CD4-positive, CD25-positive, alpha-beta regulatory T cell (primary cell): ENCODE measurements around the gene ZNF845. TPM values are rescaled to one million over a fixed set of nuclear protein-coding genes. Genes with fewer than 3 reads are reported as not detected.
"Not testable (repeated sequence)": the region's sequence is repeated elsewhere in the genome, so short reads cannot be mapped to it uniquely, and the experiment has no call there.

Experiments used
- ATAC-seq, 2 donors: fragments of 150-1000 bp; cut with Tn5 transposase; one replicate each; pipeline ENCODE4 v1.10.0; 2021; ENCODE audit warnings: low read depth in 2 of 2, moderate number of reproducible peaks in 2 of 2, moderate library complexity in 1 of 2
- DNase-seq, 3 donors: peaks; one replicate each; pipeline versions ENCODE4 v3.0.0 to v3.0.0-alpha.2; 2012 to 2022; ENCODE audit warnings: mixed read lengths in 1 of 3
- H3K27ac ChIP-seq: one replicate; pipeline ENCODE4 v1.7.0; 2013; ENCODE audit warnings: mild to moderate bottlenecking, low read length; ENCODE audit not compliant: insufficient read depth, poor library complexity, severe bottlenecking
- H3K27me3 ChIP-seq: one replicate; pipeline ENCODE4 v1.7.0; 2013; ENCODE audit warnings: low read length; ENCODE audit not compliant: control insufficient read depth, insufficient read depth
- H3K36me3 ChIP-seq: one replicate; pipeline ENCODE4 v1.7.0; 2013; ENCODE audit warnings: mild to moderate bottlenecking, low read length, moderate library complexity; ENCODE audit not compliant: control insufficient read depth, insufficient read depth
- H3K4me1 ChIP-seq: 2 replicates; pipeline ENCODE4 v1.7.0; 2013; ENCODE audit warnings: mild to moderate bottlenecking, low read length; ENCODE audit not compliant: insufficient read depth, control insufficient read depth, poor library complexity, severe bottlenecking
- H3K4me3 ChIP-seq: one replicate; pipeline ENCODE4 v1.7.0; 2013; ENCODE audit warnings: low read depth, mild to moderate bottlenecking, low read length, moderate library complexity
- H3K9me3 ChIP-seq, 2 experiments: 1 replicate in 1 of 2; 2 replicates in 1 of 2; pipeline ENCODE4 v1.7.0; 2013; ENCODE audit warnings: low read length in 2 of 2, mild to moderate bottlenecking in 1 of 2, moderate library complexity in 1 of 2; ENCODE audit not compliant: control insufficient read depth in 2 of 2
- H3K27ac Mint-ChIP-seq, 3 donors: one replicate each; pipeline ENCODE4 v1.8.0; 2020 to 2022; ENCODE audit warnings: mild to moderate bottlenecking in 3 of 3, mixed read lengths in 3 of 3, moderate library complexity in 2 of 3
- H3K27me3 Mint-ChIP-seq: one replicate; pipeline ENCODE4 v1.8.0; 2022; ENCODE audit warnings: mild to moderate bottlenecking, mixed read lengths
- H3K36me3 Mint-ChIP-seq: one replicate; pipeline ENCODE4 v1.8.0; 2020; ENCODE audit warnings: mixed read lengths
- H3K4me1 Mint-ChIP-seq, 4 donors: one replicate each; pipeline ENCODE4 v1.8.0; 2020 to 2022; ENCODE audit warnings: mixed read lengths in 4 of 4, mild to moderate bottlenecking in 1 of 4
- H3K4me3 Mint-ChIP-seq, 4 donors: one replicate each; pipeline ENCODE4 v1.8.0; 2020 to 2022; ENCODE audit warnings: mild to moderate bottlenecking in 4 of 4, mixed read lengths in 4 of 4, moderate library complexity in 3 of 4
- H3K9me3 Mint-ChIP-seq, 7 donors: one replicate each; pipeline ENCODE4 v1.8.0; 2020 to 2022; ENCODE audit warnings: mixed read lengths in 7 of 7, mild to moderate bottlenecking in 3 of 7, moderate library complexity in 2 of 7
- polyA plus RNA-seq, 4 donors: library from polyadenylated mRNA; unstranded; fragments of 300-500 nt; fragmentation: Illumina TruSeq; gene quantifications; one replicate each; pipeline ENCODE4 v1.2.3, GENCODE V29; 2021
- total RNA-seq: library from RNA; stranded (reverse); gene quantifications from one replicate; pipeline ENCODE4 v1.2.3, GENCODE V29; 2022

Gene ZNF845
- total and polyA plus RNA-seq, 5 donors from 2014 or later, result 7.3 to 19.8 (median 8.8) TPM

GRCh38 chr19:53388168-53388567 is 54.6 kb downstream of the ZNF845 start:
- no peaks in the 10 kb centered on the region for H3K36me3 ChIP-seq
- Mint-ChIP-seq H3K4me1 (peaks cover 0 to 2% (median 0%) of the 10 kb centered on the region in 4 donors), H3K9me3 (peaks cover 0 to 62% (median 35%) of the 10 kb centered on the region in 7 donors), H3K27me3 (no peaks in the 10 kb centered on the region), H3K36me3 (peaks cover 20% of the 10 kb centered on the region), H3K4me3 (no peak overlapping the region), H3K27ac (no peak overlapping the region)
- no peak overlapping the region for H3K4me3 ChIP-seq
- no peak for ATAC-seq
- no peaks in the 10 kb centered on the region for H3K27me3 ChIP-seq
- H3K4me1 ChIP-seq, result no peaks in the 10 kb centered on the region
- no peak overlapping the region for H3K27ac ChIP-seq
- DNase-seq, result no peak
- H3K9me3 ChIP-seq, result peaks cover 44 to 80% of the 10 kb centered on the region in 2 experiments

GRCh38 chr19:53388904-53389303 is 55.4 kb downstream of the ZNF845 start:
- Mint-ChIP-seq H3K27ac (no peak overlapping the region), H3K27me3 (no peaks in the 10 kb centered on the region), H3K4me3 (no peak overlapping the region), H3K36me3 (peaks cover 14% of the 10 kb centered on the region), H3K4me1 (peaks cover 0 to 5% (median 3%) of the 10 kb centered on the region in 4 donors), H3K9me3 (peaks cover 0 to 54% (median 30%) of the 10 kb centered on the region in 7 donors)
- Histone ChIP-seq H3K27me3 (no peaks in the 10 kb centered on the region), H3K9me3 (peaks cover 37 to 73% of the 10 kb centered on the region in 2 experiments), H3K27ac (no peak overlapping the region), H3K4me3 (no peak overlapping the region), H3K36me3 (no peaks in the 10 kb centered on the region), H3K4me1 (no peaks in the 10 kb centered on the region)
- no peak for ATAC-seq
- DNase-seq, result no peak

GRCh38 chr19:53389571-53389970 is 56.0 kb downstream of the ZNF845 start:
- Histone ChIP-seq H3K27ac (no peak overlapping the region), H3K4me1 (peaks cover 4% of the 10 kb centered on the region), H3K4me3 (no peak overlapping the region), H3K27me3 (no peaks in the 10 kb centered on the region), H3K9me3 (peaks cover 31 to 66% of the 10 kb centered on the region in 2 experiments), H3K36me3 (no peaks in the 10 kb centered on the region)
- H3K9me3 Mint-ChIP-seq, result peaks cover 0 to 49% (median 29%) of the 10 kb centered on the region in 7 donors
- H3K27ac Mint-ChIP-seq, result no peak overlapping the region
- peak overlapping the region in 1 of 4 donors; percentile 54 for H3K4me3 Mint-ChIP-seq
- DNase-seq (no peak), ATAC-seq (no peak)
- H3K4me1 Mint-ChIP-seq, result peaks cover 1 to 8% (median 5%) of the 10 kb centered on the region in 4 donors
- H3K27me3 Mint-ChIP-seq, result no peaks in the 10 kb centered on the region
- peaks cover 12% of the 10 kb centered on the region for H3K36me3 Mint-ChIP-seq

- Mint-ChIP-seq H3K4me3 (no peak overlapping the region), H3K27me3 (no peaks in the 10 kb centered on the region)
- ATAC-seq, result no peak
Measured at GRCh38 chr19:53389978-53390377, 56.4 kb downstream of the ZNF845 start.

GRCh38 chr19:53394522-53394973 is 61.0 kb downstream of the ZNF845 start:
- Mint-ChIP-seq H3K9me3 (peaks cover 0 to 21% (median 3%) of the 10 kb centered on the region in 7 donors), H3K27me3 (no peaks in the 10 kb centered on the region), H3K36me3 (peaks cover 15% of the 10 kb centered on the region), H3K27ac (peak overlapping the region; percentile 87 to 95 (median 89)), H3K4me1 (peaks cover 15 to 39% (median 25%) of the 10 kb centered on the region in 4 donors), H3K4me3 (peak overlapping the region; percentile 91 to 100 (median 94))
- peak overlapping the region; percentile 64 for H3K4me3 ChIP-seq
- peaks cover 14% of the 10 kb centered on the region for H3K36me3 ChIP-seq
- H3K4me1 ChIP-seq, result peaks cover 20% of the 10 kb centered on the region
- no peak overlapping the region for H3K27ac ChIP-seq
- ATAC-seq (no peak), DNase-seq (no peak)
- no peaks in the 10 kb centered on the region for H3K27me3 ChIP-seq
- peaks cover 2 to 21% of the 10 kb centered on the region in 2 experiments for H3K9me3 ChIP-seq

More at GRCh38 chr19:53389978-53390377, 56.4 kb downstream of the ZNF845 start:
- no peak for DNase-seq
- no peaks in the 10 kb centered on the region for H3K36me3 ChIP-seq
- H3K9me3 Mint-ChIP-seq, result peaks cover 0 to 45% (median 26%) of the 10 kb centered on the region in 7 donors
- no peak overlapping the region for H3K27ac Mint-ChIP-seq
- no peaks in the 10 kb centered on the region for H3K27me3 ChIP-seq
- H3K27ac ChIP-seq, result no peak overlapping the region
- peaks cover 5 to 12% (median 9%) of the 10 kb centered on the region in 4 donors for H3K4me1 Mint-ChIP-seq
- H3K4me3 ChIP-seq, result no peak overlapping the region
- H3K36me3 Mint-ChIP-seq, result peaks cover 8% of the 10 kb centered on the region
- H3K4me1 ChIP-seq, result peaks cover 6% of the 10 kb centered on the region
- peaks cover 27 to 62% of the 10 kb centered on the region in 2 experiments for H3K9me3 ChIP-seq

- ATAC-seq, result peak; percentile 98 to 100
- Mint-ChIP-seq H3K27me3 (no peaks in the 10 kb centered on the region), H3K36me3 (peaks cover 20% of the 10 kb centered on the region), H3K27ac (peak within 1 kb of the TSS; percentile 87 to 95 (median 89)), H3K4me3 (peak within 1 kb of the TSS; percentile 91 to 100 (median 94)), H3K4me1 (peaks cover 15 to 41% (median 27%) of the 10 kb centered on the region in 4 donors), H3K9me3 (peaks cover 0 to 23% (median 4%) of the 10 kb centered on the region in 7 donors)
- H3K4me3 ChIP-seq, result peak within 1 kb of the TSS; percentile 85
- peak; percentile 90 to 95 (median 93) for DNase-seq
- peaks cover 4 to 14% of the 10 kb centered on the region in 2 experiments for H3K9me3 ChIP-seq
- H3K36me3 ChIP-seq, result peaks cover 21% of the 10 kb centered on the region
- H3K27ac ChIP-seq, result peak within 1 kb of the TSS; percentile 74
- H3K27me3 ChIP-seq, result no peaks in the 10 kb centered on the region
- H3K4me1 ChIP-seq, result peaks cover 20% of the 10 kb centered on the region
Measured at GRCh38 chr19:53394974-53395839, 61.7 kb downstream of the ZNF845 start, which contains the start of gene ZNF765. Gene ZNF765 (plus strand): TSS chr19:53395149. CDS start chr19:53398016, 2,867 bp downstream.

GRCh38 chr19:53395840-53396524 is 62.4 kb downstream of the ZNF845 start:
- Histone ChIP-seq H3K36me3 (peaks cover 28% of the 10 kb centered on the region), H3K27ac (peak overlapping the region; percentile 74), H3K9me3 (peaks cover 9 to 10% of the 10 kb centered on the region in 2 experiments), H3K4me3 (peak overlapping the region; percentile 85), H3K4me1 (peaks cover 20% of the 10 kb centered on the region)
- not testable (repeated sequence) for H3K27me3 Mint-ChIP-seq, H3K27me3 ChIP-seq, ATAC-seq, DNase-seq
- peaks cover 0 to 23% (median 5%) of the 10 kb centered on the region in 7 donors for H3K9me3 Mint-ChIP-seq
- H3K27ac Mint-ChIP-seq, result peak overlapping the region; percentile 74 to 89 (median 87)
- H3K4me3 Mint-ChIP-seq, result peak overlapping the region; percentile 91 to 100 (median 94)
- peaks cover 15 to 42% (median 28%) of the 10 kb centered on the region in 4 donors for H3K4me1 Mint-ChIP-seq
- peaks cover 27% of the 10 kb centered on the region for H3K36me3 Mint-ChIP-seq
